K562 (cell line): ENCODE data around the gene CEP72. TPM values are rescaled to one million over a fixed set of nuclear protein-coding genes. Genes with fewer than 3 reads are reported as not detected.

Experiments
- ATAC-seq: fragments of 200-7000 bp; cut with Tn5 transposase; 3 replicates; pipeline ENCODE4 v1.9.1; 2020; ENCODE audit warnings: moderate library complexity
- BruUV-seq: library from RNA; stranded (reverse); fragments of 400-500 nt; replicated peaks from 2 replicates; lab custom pipeline; 2021; lab: Mats Ljungman, UMichigan
- CTCF ChIA-PET: fragments of 300-600 bp; formaldehyde crosslinking; extraction: SDS; loops from one replicate; lab custom pipeline; 2021; ENCODE audit warnings: low intra/inter-chr PET ratio; lab: Yijun Ruan, JAX
- POLR2A ChIA-PET: fragments of 300-600, 350-650 bp; sonication (Branson Sonifier 250); formaldehyde crosslinking; extraction: SDS; loops from one replicate; lab custom pipeline; 2021; ENCODE audit warnings: antibody characterized with exemption, inconsistent platforms; lab: Yijun Ruan, JAX
- DNase-seq, 4 experiments: peaks; one replicate each; pipeline versions ENCODE4 v3.0.0 to v3.0.0-alpha.2; 2011 to 2018; ENCODE audit warnings: low spot score in 3 of 4, mixed read lengths in 3 of 4; ENCODE audit errors: extremely low read depth in 1 of 4
- FAIRE-seq: peaks from 2 replicates; lab custom pipeline; 2011; peaks lifted over from hg19 to GRCh38; lab: Jason Lieb, UNC
- H2AFZ ChIP-seq: 2 replicates; pipeline ENCODE4 v1.6.0; 2011; ENCODE audit warnings: low read depth, low read length, control low read depth, inconsistent platforms
- H3K27ac ChIP-seq: fragments of 200-600 bp; 3 replicates; pipeline ENCODE4 v1.8.0; 2011; ENCODE audit warnings: low read depth, mild to moderate bottlenecking, control low read depth, inconsistent platforms, low read length, moderate library complexity, mixed read lengths; ENCODE audit errors: extremely low read depth
- H3K27me3 ChIP-seq, 2 experiments: fragments of 300-600 bp in 1 of 2; 2 replicates in 1 of 2; 3 replicates in 1 of 2; pipeline versions ENCODE4 v1.6.0 to v1.8.0; 2011; ENCODE audit warnings: inconsistent platforms in 2 of 2, low read length in 2 of 2, mild to moderate bottlenecking in 1 of 2, mixed read lengths in 1 of 2, moderate library complexity in 1 of 2; ENCODE audit not compliant: control insufficient read depth in 2 of 2, insufficient read depth in 2 of 2
- H3K36me3 ChIP-seq: fragments of 300-600 bp; 3 replicates; pipeline ENCODE4 v1.8.0; 2011; ENCODE audit warnings: mild to moderate bottlenecking, low read length, inconsistent platforms; ENCODE audit not compliant: control insufficient read depth, insufficient read depth
- H3K4me1 ChIP-seq, 2 experiments: fragments of 200-600 bp in 1 of 2; replicated peaks in 1 of 2; 2 replicates in 1 of 2; 3 replicates in 1 of 2; pipeline versions ENCODE4 v1.5.1 to v1.8.0; 2011; ENCODE audit warnings: inconsistent platforms in 2 of 2, low read length in 2 of 2, mild to moderate bottlenecking in 1 of 2, mixed read lengths in 1 of 2, moderate library complexity in 1 of 2; ENCODE audit not compliant: control insufficient read depth in 2 of 2, insufficient read depth in 2 of 2
- H3K4me2 ChIP-seq: 2 replicates; pipeline ENCODE4 v1.6.1; 2011; ENCODE audit warnings: low read length, control low read depth, inconsistent platforms, mixed read lengths; ENCODE audit not compliant: insufficient read depth
- H3K4me3 ChIP-seq: fragments of 200-600 bp; sonication (generic), shearing (Covaris generic); 2 replicates; pipeline ENCODE4 v1.5.1; 2016; ENCODE audit warnings: control low read depth, inconsistent platforms
- H3K79me2 ChIP-seq: fragments of 200-600 bp; 3 replicates; pipeline ENCODE4 v1.8.0; 2011; ENCODE audit warnings: low read length, inconsistent platforms; ENCODE audit not compliant: control insufficient read depth, insufficient read depth
- H3K9ac ChIP-seq, 2 experiments: 2 replicates each; pipeline versions ENCODE4 v1.6.0 to v1.6.1; 2011; ENCODE audit warnings: low read depth in 2 of 2, low read length in 2 of 2, control low read depth in 1 of 2, inconsistent platforms in 1 of 2, mild to moderate bottlenecking in 1 of 2, mixed read lengths in 1 of 2; ENCODE audit not compliant: insufficient read depth in 1 of 2
- H3K9me1 ChIP-seq: one replicate; pipeline ENCODE4 v1.6.0; 2011; ENCODE audit warnings: inconsistent platforms, mild to moderate bottlenecking, low read length, moderate library complexity; ENCODE audit not compliant: control insufficient read depth, insufficient read depth
- H3K9me3 ChIP-seq: replicated peaks from 2 replicates; pipeline ENCODE4 v1.5.1; 2011; ENCODE audit warnings: low read depth, low read length, inconsistent platforms; ENCODE audit not compliant: control insufficient read depth, insufficient read depth
- H4K20me1 ChIP-seq: replicated peaks from 2 replicates; pipeline ENCODE4 v1.6.1; 2011; ENCODE audit warnings: low read length, inconsistent platforms, mixed read lengths; ENCODE audit not compliant: control insufficient read depth, insufficient read depth
- AFF4 ChIP-seq: sonication (generic); formaldehyde crosslinking; IDR thresholded peaks from 2 replicates; pipeline ENCODE4 v1.8.0; 2023; ENCODE audit warnings: mild to moderate bottlenecking, missing genetic modification reagents
- CBX2 ChIP-seq: fragments of 200-600 bp; sonication (generic); IDR thresholded peaks from one replicate; pipeline ENCODE4 v1.6.1; 2012; ENCODE audit warnings: mild to moderate bottlenecking, low read length, inconsistent platforms; ENCODE audit not compliant: insufficient read depth, poor library complexity, severe bottlenecking
- CBX8 ChIP-seq: fragments of 200-600 bp; sonication (generic); IDR thresholded peaks from 2 replicates; pipeline ENCODE4 v1.6.1; 2012; ENCODE audit warnings: borderline replicate concordance, mixed run types, low read depth, mild to moderate bottlenecking, moderate library complexity, mixed read lengths, low read length, control low read depth, inconsistent platforms; ENCODE audit not compliant: poor library complexity, severe bottlenecking; ENCODE audit errors: extremely low read depth
- CREB3 ChIP-seq: fragments of 450-650 bp; conservative IDR thresholded peaks from 2 replicates; pipeline ENCODE4 v1.6.1; 2016; ENCODE audit warnings: missing genetic modification characterization, low read depth, mild to moderate bottlenecking, missing compliant biosample characterization, moderate library complexity
- CTCFL ChIP-seq: IDR thresholded peaks from 2 replicates; pipeline ENCODE4 v1.6.1; 2011; ENCODE audit warnings: borderline replicate concordance, low read depth, mild to moderate bottlenecking, moderate library complexity, low read length; ENCODE audit not compliant: insufficient read depth, poor library complexity, severe bottlenecking
- E2F8 ChIP-seq: fragments of 450-650 bp; IDR thresholded peaks from 2 replicates; pipeline ENCODE4 v1.7.1; 2018; ENCODE audit warnings: mild to moderate bottlenecking, low read depth; ENCODE audit not compliant: partially characterized antibody
- HDAC1 ChIP-seq, 2 experiments: fragments of 450-650 bp; IDR thresholded peaks; 2 replicates each; pipeline ENCODE4 v1.6.1; 2016 to 2017; ENCODE audit warnings: inconsistent platforms in 1 of 2, mild to moderate bottlenecking in 1 of 2, moderate library complexity in 1 of 2
- ZNF253 ChIP-seq: fragments of 250-450 bp; sonication (Bioruptor Pico); conservative IDR thresholded peaks from 2 replicates; pipeline ENCODE4 v1.6.1; 2021; ENCODE audit warnings: mild to moderate bottlenecking
- WGBS: fragments of 100-300 bp; shearing (Covaris generic); methylation state at CpG from one replicate; pipeline ENCODE4 v1.1.6; 2016; ENCODE audit warnings: low coverage, mixed read lengths; ENCODE audit not compliant: insufficient coverage; ENCODE audit errors: missing lambda C conversion rate; 5-methylcytosine and 5-hydroxymethylcytosine counted together
- in situ Hi-C: fragments of 300-500 bp; cut with MboI; formaldehyde crosslinking; loops from 4 replicates; pipeline ENCODE4 v1.15.0; 2018; ENCODE audit warnings: inconsistent platforms, mixed read lengths
- intact Hi-C: fragments of 100-400 bp; cut with micrococcal nuclease; formaldehyde crosslinking; loops from 2 replicates; pipeline ENCODE4 v1.14.2; 2022
- polyA plus RNA-seq, 8 experiments: library from polyadenylated mRNA; depleted of rRNA in 4 of 8; stranded (reverse) in 5 of 8; unstranded in 3 of 8; fragments of >200 nt; fragmentation: Nextera tagmentation in 2 of 8; fragmentation: Illumina TruSeq in 1 of 8; extraction: Ambion mirVana in 2 of 8; extraction: Trizol in 1 of 8; gene quantifications; 2 replicates each; pipeline versions ENCODE4 v1.2.1 to v1.2.3, GENCODE V29; 2011 to 2014; ENCODE audit warnings: inconsistent platforms in 1 of 8, missing spikeins in 1 of 8
- total RNA-seq, 7 experiments: library from RNA; depleted of rRNA in 6 of 7; stranded (reverse); fragments of >200 nt in 6 of 7; fragmentation: Illumina TruSeq in 2 of 7; extraction: Trizol in 2 of 7; gene quantifications; 2 replicates each; pipeline versions ENCODE4 v1.2.1 to v1.2.3, GENCODE V29; 2011 to 2021; ENCODE audit warnings: low replicate concordance in 1 of 7

CEP72 gene
- total and polyA plus RNA-seq, 9 of the 15 experiments (the other 6 are each of a cell fraction or from before 2014, with no cell fraction given): 0.89 to 38.1 (median 14.2) TPM

GRCh38 chr5:572398-573019 lies 39.6 kb upstream of the CEP72 start:
- Histone ChIP-seq H2AFZ (no peak overlapping the region), H3K27ac (no peak overlapping the region), H3K9me1 (no peaks in the 10 kb centered on the region), H3K9me3 (no peaks in the 10 kb centered on the region), H4K20me1 (no peaks in the 10 kb centered on the region), H3K79me2 (no peaks in the 10 kb centered on the region), H3K9ac (no peak overlapping the region), H3K4me1 (peaks cover 0 to 30% of the 10 kb centered on the region in 2 experiments; a peak in 2 of 5 replicates), H3K4me2 (no peak overlapping the region), H3K36me3 (no peaks in the 10 kb centered on the region), H3K27me3 (peaks cover 53 to 78% of the 10 kb centered on the region in 2 experiments), H3K4me3 (no peak overlapping the region)
- WGBS: 8% methylated on average over 14 of the region's 14 CpGs
- no peak for ATAC-seq
- no peak for DNase-seq
- peak; percentile 19 for FAIRE-seq
- ChIA-PET CTCF (interaction anchor here (0.6 kb wide), 1 partner anchor 1048 kb away, joined by 3 read pairs; no protein-coding TSS in a partner anchor), POLR2A (interaction anchor here (1.1 to 1.5 kb wide), 3 partner anchors 12 to 41 kb away, joined by 3 to 4 read pairs (median 3); no protein-coding TSS in a partner anchor)
- TF ChIP-seq CBX2 (peak; percentile 53), AFF4 (CRISPR knock-in tag) (no peak), ZNF253 (CRISPR knock-in tag) (no peak), E2F8 (no peak), CREB3 (tag) (no peak), CBX8 (peak; percentile 48), CTCFL (no peak), HDAC1 (IDR thresholded peaks at IDR 0.05) (no peak)
- in situ Hi-C loops: no loop called here
- intact Hi-C loops: no loop called here
- BruUV-seq: no TSS peak
